HG03175 (cell line): ENCODE results near the gene HOMER2.

Experiments used
- ATAC-seq: cut with Tn5 transposase; IDR thresholded peaks from one replicate; pipeline ENCODE4 v1.9.1; 2021; ENCODE audit warnings: mild to moderate bottlenecking, moderate library complexity; ENCODE audit not compliant: unreplicated experiment

Gene HOMER2

DNA sequence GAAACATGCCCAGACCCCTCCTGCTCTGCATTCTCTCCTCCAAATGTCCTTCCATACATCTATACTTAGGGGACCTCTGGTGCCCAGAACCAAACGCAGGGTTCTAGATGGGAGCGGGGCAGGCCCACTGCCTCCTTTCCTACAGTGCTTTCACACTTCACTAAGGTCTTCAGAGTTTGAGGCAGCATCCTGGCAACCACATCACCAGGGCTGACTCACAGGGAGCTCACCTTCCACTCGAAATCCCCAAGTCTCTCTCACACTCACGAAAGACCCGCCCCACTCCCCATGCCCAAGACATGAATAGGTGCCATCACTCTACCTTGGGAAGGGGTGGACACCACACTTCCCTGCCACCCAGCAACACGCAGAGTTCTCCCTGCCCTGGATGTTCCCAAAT is 18.9 kb downstream of the HOMER2 start:
- no peak for ATAC-seq

DNA sequence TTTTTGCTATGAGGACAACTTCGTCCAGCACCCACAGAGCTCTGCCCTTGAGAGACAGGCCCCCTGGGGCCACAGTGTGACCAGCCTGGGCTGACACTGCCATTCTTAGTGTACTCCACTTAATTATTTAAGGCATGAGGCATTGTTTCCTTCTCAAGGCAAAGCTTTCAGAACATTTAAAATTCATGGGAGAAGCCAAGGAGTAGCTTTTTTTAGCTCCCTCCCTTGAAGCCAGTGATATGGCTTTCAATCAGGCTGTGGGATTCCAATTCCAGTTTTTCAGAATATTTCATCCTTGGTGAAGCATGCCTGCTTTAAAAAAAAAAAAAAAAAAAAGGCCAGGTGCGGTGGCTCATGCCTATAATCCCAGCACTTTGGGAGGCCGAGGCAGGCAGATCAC is 21.3 kb downstream of the HOMER2 start:
- no peak for ATAC-seq

DNA sequence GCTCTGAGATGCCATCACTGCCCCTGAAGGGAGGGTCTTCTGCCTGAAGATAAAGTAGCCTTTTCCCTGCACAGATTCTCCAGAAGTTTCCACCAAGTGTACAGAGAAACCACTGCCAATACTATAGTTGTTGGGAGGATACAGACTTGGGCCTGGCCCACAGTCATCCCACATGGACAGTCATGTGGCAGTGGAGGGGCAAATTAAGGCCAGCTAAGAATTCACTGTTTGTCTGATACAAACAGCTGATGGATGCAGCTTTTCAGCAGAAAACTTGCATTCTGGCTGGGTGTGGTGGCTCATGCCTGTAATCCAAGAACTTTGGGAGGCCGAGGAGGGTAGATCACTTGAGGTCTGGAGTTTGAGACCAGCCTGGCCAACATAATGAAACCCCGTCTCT is 22.1 kb downstream of the HOMER2 start:
- no peak for ATAC-seq

DNA sequence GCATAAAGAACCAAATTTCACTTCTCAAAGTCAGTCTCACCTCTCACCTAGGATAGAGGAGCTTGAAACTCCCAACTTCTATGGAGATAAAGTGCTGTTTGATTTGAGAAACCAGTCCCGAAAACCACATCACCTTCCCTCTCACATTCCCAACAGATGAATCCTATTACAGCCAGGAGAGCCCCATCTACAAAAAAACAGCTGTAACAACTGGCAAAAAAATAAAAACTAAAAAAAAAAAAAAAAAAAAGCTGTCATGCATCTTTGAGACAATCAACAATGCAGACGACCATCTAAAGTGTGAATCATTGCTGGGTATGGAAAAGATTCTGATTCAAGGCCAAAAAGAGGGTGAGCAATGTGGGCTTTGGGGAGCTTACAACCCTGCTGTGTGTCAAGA is 23.8 kb downstream of the HOMER2 start:
- ATAC-seq = no peak

DNA sequence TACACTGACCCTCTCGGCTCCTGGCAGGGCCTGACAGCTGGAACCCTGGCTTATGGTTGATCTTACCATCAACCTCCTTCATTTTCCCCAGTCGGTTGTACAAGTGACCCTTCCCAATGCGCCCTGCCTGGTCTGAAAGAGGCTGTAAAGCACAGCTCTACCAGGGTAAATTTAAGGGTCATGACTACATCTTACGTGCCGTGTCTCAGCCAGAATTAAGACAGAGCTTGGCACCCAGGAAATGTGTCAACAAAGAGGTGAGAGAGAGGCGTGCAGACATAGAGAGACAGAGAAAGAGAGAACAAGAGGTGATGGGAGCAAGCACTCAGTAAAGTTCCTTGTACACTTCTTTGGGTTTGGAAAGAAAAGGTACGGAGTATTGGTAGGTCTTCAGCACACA is 28.8 kb downstream of the HOMER2 start:
- ATAC-seq = no peak

DNA sequence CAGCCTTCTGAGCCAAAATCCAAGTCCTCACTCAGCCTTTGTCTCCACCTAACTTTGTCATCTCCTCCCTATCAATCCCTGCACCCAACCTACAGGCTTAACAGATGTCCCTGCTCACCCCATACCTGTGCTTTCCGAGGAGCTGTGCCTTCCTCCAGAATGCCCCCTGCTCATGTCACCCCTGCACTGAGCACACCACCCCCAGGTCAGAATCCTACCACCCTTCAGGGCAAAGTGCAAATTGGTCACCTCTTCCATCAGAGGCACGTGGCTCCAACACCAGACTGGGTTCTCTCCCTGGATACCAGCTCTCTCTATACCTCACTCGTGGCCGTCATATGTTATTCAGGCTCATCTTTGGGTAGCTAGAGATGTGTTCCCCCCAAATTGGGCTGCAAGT is 29.8 kb downstream of the HOMER2 start:
- no peak for ATAC-seq

DNA sequence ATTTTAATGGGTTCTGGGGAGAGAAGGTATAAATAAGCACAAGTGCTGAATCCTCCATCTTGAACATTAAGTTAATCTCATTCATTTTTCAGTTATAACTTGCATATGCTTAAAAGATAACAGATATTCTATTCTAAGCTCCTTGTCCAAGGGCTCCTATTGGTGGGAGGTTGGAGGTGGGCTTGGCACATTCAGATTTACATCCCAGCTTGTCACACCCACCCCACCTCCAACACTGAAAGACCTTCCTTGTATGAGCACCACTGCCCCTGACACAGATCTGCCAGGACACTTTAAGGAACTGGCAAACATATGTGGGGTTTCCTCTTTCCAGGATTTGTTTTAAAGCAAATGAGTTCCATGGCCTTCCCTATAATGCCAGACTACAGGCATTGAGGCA is 30.6 kb downstream of the HOMER2 start:
- no peak for ATAC-seq

DNA sequence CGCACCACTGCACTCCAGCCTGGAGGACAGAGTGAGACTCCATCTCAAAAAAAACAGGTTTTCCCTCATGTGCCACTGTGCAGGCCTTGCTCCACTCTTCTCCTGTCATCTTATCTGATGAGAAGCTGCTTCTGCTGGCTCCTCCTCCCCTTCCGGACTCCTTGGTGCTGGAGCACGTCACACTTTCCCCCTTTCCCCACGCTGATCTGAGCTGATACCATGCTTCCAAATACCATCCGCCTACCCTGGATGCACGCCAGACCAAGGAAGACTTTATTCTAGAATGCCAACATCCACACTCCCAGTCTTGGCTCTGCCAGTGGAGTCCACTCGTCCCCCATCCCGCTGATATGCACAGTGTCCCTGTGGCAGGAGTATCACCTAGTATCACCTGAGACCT is 31.3 kb downstream of the HOMER2 start:
- no peak for ATAC-seq

DNA sequence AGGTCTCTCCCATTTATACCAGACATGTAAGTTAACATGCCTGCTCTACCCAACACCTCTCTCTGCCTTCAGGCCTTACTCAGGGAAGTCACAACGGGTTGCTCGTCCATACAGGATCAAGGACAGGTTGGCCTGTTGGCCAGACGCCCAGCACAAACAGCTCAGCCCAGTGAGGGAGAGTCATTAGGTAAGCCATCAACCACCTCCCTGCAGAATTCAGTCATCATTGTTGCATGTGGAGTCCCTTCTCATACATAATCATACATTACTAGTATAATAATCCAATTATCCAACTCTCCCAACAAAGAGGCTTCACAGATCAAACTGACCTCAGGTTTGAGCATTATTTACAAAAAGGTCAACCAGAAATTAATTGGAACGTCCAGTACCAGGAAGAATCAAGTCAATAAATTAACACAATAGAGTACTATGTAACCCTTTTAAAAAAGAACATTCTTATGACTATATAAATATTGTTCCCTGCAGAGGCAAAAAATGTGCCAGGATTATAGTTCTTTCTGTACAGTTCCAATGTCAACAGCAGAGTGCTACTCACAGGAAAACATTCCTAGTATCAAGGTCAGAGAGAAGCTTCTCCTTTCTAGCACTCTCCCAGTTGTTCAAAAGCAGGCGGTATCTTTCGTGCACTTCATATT is 33.2 kb downstream of the HOMER2 start:
- no peak for ATAC-seq

DNA sequence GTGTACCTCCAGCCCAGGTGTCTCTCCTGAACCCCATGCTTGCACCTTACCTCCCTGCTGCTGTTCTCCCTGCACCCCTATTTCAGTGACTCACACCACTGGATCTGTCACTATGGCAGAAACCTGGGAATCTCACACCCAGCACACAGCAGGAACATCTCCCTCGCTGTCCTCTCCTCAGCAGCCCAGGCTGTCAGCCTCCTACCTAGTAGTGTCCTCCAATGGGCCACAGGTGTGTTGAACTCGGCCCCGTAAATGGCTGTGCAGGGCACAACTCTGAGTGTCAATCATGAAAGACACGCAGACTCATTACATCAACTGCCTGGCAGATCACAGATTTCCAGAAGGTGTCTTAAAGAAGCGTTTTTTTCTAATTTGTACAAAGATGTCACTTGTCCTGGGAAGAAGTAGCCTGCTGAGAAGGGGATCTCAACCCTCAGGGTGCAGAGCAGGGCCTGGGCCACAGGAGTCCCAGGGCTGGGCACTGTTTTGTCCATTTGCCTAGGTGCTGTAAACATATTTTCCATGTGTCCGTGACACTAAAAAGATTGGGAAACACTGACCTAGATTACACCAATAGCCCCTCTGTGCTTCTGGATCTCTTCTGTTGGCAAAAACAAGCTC is 33.8 kb downstream of the HOMER2 start:
- no peak for ATAC-seq

DNA sequence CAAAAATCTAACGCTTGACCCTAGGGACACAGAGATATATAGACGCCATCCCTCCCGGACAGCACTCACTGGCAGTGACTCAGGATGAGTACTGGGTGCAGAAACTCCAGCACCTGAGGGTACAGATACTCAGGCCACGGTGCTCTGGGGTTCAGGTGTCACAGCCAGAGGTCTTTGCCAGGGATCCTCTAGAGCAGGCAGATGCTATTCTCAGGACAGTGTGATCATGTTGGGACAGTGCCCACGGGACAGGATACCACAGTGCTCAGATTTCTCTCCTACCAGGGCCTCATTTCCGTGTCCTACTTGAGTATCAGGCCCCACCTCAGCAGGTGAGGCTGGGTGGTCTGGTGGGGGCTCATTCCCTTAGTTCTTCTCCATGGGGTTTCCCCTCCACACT is 34.4 kb downstream of the HOMER2 start:
- ATAC-seq = no peak

DNA sequence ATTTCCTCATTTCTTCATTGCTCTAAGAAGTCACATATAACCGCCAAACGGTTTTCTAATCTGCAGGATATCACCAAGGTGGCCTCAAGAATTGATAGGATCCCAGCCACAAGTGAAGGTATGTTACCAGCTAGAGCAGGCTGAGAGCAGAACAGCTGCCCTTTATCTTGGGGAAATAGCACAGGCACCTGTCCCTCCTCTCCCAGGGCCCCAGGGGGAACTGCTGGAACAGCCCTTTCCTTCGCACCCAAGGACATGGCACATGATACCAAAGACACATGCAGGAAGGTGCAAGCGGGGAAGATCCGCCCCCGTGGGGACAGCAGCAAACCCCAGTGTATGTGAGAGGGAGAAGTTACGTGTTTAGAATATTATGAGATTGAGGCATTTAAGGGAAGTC is 35.3 kb downstream of the HOMER2 start:
- ATAC-seq = no peak

DNA sequence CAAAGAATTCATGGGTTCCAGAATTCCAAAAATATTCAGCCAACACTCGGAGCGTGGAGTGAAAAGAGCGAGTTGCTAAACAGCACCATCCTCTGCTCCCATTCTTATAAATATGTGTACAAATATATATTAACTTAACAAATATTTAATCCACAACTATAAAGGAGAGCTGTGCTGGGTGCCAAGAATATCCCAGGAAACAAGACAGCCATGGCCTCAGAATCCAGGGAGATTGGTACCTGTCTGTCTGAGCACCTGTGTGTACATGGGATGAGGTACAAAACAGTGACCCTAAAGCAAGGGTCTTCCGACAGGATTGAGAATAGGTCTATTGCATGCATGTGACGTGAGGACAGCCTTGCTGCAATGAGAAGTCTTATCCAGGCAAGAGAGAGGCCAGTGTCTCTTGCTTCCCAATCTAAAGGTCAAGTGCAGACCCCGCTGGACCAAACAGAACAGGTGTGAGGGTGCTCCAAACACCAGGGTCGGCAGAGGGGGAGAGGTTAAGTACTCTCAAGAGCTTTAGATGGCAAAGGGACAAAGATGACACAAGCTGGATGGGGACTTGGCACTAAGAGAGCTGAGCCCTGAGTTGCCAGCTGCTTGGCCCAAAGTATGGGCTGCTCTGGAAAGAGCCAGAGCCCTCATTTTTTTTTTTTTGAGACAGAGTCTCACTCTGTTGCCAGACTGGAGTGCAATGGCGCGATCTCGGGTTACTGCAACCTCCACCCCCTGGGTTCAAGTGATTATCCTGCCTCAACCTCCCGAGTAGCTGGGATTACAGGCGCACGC is 36.2 kb downstream of the HOMER2 start:
- no peak for ATAC-seq

DNA sequence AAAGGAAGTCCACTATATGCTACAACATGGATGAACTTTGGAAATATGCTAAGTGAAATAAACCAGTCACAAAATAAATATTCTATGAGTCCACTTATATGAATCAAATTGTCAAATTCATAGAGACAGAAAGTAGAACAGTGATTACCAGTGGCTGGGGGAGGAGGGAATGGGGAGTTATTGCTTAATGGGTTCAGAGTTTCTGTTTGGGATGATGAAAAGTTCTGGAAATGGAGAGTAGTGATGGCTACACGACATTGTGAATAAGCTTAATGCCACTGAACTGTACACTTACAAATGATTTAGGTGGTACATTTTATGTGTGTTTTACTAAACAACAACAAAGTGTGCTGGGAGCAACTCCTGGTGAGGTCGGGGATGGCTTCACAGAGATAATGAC is 38.1 kb downstream of the HOMER2 start:
- ATAC-seq = no peak

DNA sequence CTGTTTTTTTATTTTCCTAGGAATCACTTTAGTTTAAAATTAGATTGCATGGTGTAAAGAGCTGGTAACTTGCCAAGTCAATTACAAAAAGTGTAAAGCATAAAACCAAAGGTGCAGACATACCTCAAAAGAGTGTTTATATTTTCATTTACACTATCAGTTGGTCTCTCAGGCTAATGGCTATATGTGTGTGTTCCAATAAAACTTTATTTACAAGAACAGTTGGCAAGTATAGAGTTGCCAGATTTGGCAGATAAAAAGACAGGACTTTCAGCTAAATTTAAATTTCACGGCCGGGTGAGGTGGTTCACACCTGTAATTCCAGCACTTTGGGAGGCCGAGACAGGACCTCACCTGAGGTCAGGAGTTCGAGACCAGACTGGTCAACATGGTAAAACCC is 41.1 kb downstream of the HOMER2 start:
- ATAC-seq = no peak

DNA sequence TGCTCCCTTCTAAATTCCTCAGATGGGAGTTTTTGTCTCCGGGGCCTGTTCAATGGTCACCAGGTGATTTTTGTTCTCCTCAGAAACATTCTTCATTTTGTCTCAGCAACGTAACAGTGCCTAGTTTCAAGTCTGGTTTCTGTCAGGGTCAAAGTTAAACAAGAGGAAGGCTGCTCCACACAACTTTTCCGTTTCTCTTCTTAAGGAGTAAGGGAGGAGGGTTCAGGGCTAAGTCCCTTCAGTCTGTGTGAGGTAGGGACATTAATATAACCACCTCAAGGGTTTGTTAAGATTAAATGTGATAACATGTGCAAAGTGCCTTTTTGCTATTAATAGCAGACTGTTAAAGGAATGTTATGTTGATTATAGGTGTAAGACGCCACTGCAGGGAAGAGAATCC is 41.8 kb downstream of the HOMER2 start:
- ATAC-seq = no peak

DNA sequence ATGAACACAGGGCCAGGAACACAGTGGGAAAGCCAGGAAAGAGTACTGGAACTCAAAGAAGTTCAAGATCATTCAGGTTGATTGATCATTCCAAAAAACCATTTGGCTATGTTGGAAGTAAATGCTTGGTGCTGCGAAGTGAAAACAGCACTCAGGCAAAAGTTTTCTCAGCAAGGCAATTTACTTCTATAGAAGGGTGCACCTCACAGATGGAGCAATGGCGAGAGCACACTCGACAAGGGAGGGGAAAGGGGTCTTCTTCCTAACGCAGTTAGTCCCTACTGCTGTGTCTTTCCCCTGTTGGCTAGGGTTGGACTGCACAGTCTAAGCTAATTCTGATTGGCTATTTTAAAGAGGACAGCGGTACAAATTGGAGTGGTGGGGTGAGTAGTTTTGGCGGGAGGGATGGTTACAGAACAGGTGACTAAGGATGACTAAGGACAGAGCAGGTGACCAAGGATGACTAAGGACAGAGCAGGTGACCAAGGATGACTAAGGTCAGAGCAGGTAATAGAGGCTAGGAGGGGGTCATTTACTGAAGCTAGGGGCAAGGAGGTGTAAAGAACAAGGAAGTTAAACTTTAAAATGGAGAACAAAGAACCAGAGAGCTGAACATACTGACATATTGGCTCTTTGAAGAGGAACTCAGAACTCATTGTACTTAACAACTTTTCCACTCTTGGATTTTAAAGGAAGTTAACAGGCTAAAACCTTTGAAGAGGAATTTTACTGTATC is 43.3 kb downstream of the HOMER2 start:
- ATAC-seq = no peak

DNA sequence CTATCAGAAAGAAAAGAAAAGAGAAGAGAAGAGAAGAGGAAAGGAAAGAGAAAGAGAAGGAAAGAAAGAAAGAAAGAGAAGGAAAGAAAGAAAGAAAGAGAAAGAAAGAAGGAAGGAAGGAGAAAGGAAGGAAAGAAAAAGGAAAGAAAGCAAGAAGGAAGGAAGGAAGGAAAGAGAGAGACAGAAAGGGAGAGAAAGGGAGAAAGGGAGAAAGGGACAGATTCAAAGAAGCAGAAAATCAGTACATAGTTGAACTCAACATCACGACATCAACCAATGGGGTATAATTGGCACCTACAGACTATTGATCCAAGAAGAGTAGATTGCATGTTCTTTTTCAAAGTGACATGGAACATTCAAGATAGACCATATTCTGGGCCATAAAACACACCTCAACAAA is 45.2 kb downstream of the HOMER2 start:
- ATAC-seq = no peak

DNA sequence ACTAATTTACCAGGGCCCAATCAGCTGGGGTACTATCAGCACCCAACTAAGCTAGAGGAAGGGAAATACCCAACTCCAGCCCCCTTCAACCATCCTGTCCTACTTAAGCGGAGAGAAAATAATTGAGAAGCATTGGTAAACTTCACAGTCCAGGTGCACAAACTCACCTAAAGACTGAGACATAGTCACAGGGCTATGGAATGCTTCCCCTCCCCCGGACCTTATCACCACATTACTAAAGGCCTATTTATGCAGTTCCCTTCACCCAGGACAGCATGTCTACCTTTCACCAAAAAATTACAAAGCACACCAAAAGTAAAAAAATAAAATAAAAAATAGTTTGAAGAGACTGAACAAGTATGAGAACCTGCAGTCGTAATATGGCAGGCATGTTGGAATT is 47.9 kb downstream of the HOMER2 start:
- ATAC-seq = no peak

DNA sequence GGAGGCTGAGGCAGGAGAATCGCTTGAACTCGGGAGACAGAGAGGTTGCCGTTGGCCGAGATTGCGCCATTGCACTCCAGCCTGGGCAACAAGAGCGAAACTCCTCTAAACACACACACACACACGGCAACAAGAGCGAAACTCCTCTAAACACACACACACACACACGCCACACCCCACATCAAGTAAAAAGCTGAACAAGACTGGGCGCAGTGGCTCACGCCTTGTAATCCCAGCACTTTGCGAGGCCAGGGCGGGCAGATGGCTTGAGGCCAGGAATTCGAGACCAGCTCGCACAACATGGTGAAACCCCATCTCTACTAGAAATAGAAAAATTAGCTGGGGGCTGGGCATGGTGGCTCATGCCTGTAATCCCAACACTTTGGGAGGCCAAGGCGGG is 49.0 kb downstream of the HOMER2 start:
- no peak for ATAC-seq

DNA sequence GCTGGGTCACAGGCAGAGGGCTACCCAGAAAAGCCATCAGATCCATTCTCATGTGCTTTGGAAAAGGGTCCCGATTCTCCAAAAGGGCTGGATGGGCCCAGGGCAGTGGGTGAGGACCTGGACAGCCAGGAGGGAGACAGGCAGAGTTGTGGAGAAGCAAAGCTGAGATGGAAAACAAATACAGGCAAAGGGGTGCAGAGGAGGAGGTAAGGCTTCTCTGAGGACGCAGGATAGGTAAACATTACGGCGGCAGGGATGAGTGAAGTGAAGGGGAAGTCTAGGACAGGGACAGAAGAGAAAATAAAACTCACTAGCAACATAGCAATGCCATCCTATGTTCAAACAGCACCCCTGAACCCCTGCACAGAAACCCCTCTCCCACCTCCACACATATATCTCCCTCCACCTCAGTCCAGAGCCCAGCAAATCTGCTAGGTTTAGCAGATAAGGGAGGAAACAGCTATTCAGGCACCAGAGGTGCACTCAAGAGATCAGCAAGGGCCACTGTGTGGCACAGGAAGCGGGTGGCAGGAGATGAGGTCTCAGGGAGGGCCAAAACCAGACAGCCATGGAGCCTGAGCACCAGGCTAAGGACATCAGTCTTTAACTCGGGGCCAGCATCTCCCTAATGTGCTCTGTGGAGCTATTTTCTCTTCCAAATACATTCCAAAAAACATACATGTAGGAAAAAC is 51.3 kb downstream of the HOMER2 start:
- ATAC-seq = no peak
